Liver (tissue), 3 donors: ENCODE results near the gene CUL4A.

ENCODE experiments used
- EGR1 ChIP-seq, 2 donors: IDR thresholded peaks; 2 replicates each; pipeline ENCODE4 v1.6.1; 2016 to 2018; ENCODE audit warnings: antibody characterized with exemption in 2 of 2, low read depth in 2 of 2
- TAF1 ChIP-seq: conservative IDR thresholded peaks from 2 replicates; pipeline ENCODE4 v1.6.1; 2016; ENCODE audit warnings: antibody characterized with exemption, mild to moderate bottlenecking
- TF ChIP-seq, protein P1 (sequence below): fragments of 150-350 bp; IDR thresholded peaks from 2 replicates; pipeline ENCODE4 v1.5.1; 2017; ENCODE audit warnings: improper control_type of control experiment, low read depth, low read length; ENCODE audit not compliant: missing input control
- TF ChIP-seq, protein P2 (sequence below): IDR thresholded peaks from 2 replicates; pipeline ENCODE4 v1.6.1; 2016; ENCODE audit warnings: antibody characterized with exemption
- TF ChIP-seq, protein P3 (sequence below): IDR thresholded peaks from 2 replicates; pipeline ENCODE4 v1.6.1; 2016; ENCODE audit warnings: antibody characterized with exemption
- donor health status: healthy.
- donor health status: healthy.

DNA sequence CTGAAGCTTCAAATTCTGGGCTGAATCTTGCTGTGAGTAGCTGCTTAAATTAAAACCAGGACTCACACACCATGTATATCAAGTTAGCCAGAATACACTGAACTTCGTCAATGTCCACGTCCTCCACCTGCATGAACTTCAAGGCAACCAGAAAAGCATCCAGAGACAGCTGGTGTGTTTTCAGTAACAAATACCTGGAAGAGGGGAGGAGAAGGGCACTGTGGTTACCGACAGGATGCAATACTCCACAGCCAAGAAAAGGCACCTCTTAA is 30.6 kb upstream of the CUL4A start:
- TF ChIP-seq, protein P1, sequence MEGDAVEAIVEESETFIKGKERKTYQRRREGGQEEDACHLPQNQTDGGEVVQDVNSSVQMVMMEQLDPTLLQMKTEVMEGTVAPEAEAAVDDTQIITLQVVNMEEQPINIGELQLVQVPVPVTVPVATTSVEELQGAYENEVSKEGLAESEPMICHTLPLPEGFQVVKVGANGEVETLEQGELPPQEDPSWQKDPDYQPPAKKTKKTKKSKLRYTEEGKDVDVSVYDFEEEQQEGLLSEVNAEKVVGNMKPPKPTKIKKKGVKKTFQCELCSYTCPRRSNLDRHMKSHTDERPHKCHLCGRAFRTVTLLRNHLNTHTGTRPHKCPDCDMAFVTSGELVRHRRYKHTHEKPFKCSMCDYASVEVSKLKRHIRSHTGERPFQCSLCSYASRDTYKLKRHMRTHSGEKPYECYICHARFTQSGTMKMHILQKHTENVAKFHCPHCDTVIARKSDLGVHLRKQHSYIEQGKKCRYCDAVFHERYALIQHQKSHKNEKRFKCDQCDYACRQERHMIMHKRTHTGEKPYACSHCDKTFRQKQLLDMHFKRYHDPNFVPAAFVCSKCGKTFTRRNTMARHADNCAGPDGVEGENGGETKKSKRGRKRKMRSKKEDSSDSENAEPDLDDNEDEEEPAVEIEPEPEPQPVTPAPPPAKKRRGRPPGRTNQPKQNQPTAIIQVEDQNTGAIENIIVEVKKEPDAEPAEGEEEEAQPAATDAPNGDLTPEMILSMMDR, result no peak
- TF ChIP-seq, protein P2, sequence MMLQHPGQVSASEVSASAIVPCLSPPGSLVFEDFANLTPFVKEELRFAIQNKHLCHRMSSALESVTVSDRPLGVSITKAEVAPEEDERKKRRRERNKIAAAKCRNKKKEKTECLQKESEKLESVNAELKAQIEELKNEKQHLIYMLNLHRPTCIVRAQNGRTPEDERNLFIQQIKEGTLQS, result no peak
- TF ChIP-seq, protein P3, sequence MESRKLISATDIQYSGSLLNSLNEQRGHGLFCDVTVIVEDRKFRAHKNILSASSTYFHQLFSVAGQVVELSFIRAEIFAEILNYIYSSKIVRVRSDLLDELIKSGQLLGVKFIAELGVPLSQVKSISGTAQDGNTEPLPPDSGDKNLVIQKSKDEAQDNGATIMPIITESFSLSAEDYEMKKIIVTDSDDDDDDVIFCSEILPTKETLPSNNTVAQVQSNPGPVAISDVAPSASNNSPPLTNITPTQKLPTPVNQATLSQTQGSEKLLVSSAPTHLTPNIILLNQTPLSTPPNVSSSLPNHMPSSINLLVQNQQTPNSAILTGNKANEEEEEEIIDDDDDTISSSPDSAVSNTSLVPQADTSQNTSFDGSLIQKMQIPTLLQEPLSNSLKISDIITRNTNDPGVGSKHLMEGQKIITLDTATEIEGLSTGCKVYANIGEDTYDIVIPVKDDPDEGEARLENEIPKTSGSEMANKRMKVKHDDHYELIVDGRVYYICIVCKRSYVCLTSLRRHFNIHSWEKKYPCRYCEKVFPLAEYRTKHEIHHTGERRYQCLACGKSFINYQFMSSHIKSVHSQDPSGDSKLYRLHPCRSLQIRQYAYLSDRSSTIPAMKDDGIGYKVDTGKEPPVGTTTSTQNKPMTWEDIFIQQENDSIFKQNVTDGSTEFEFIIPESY, result no peak
- no peak for TF ChIP-seq TAF1
- TF ChIP-seq EGR1 (IDR thresholded peaks at IDR 0.05; ENCODE audit: low read depth in 2 of 2), result no peak
